Mesenchymal stem cell (in vitro differentiated cells and primary cell): ENCODE data around the gene LIG4.

ENCODE experiments used
- DNase-seq: peaks from one replicate; pipeline ENCODE4 v3.0.0-alpha.2; 2013
- H2AFZ ChIP-seq: one replicate; pipeline ENCODE4 v1.6.1; 2013; ENCODE audit warnings: low read depth, mild to moderate bottlenecking, control low read depth, inconsistent platforms, low read length, moderate library complexity
- H2AK5ac ChIP-seq: 2 replicates; pipeline ENCODE4 v1.6.1; 2013; ENCODE audit warnings: low read length, moderate library complexity, mild to moderate bottlenecking, inconsistent platforms; ENCODE audit not compliant: severe bottlenecking
- H2BK120ac ChIP-seq: one replicate; pipeline ENCODE4 v1.6.1; 2013; ENCODE audit warnings: low read depth, mild to moderate bottlenecking, inconsistent platforms, low read length, moderate library complexity
- H2BK12ac ChIP-seq, 2 experiments: one replicate each; pipeline ENCODE4 v1.6.1; 2013; ENCODE audit warnings: inconsistent platforms in 2 of 2, low read length in 2 of 2, mild to moderate bottlenecking in 2 of 2, moderate library complexity in 2 of 2, control low read depth in 1 of 2
- H2BK15ac ChIP-seq: one replicate; pipeline ENCODE4 v1.6.1; 2013; ENCODE audit warnings: mild to moderate bottlenecking, low read depth, inconsistent platforms; ENCODE audit not compliant: poor library complexity, severe bottlenecking
- H2BK5ac ChIP-seq: 2 replicates; pipeline ENCODE4 v1.6.1; 2013; ENCODE audit warnings: low read depth, mild to moderate bottlenecking, low read length, control low read depth, inconsistent platforms; ENCODE audit not compliant: poor library complexity, severe bottlenecking
- H3K14ac ChIP-seq, 2 experiments: one replicate each; pipeline ENCODE4 v1.6.1; 2013; ENCODE audit warnings: inconsistent platforms in 2 of 2, low read length in 2 of 2, control low read depth in 1 of 2, mild to moderate bottlenecking in 1 of 2, moderate library complexity in 1 of 2
- H3K18ac ChIP-seq, 2 experiments: one replicate each; pipeline ENCODE4 v1.6.1; 2013; ENCODE audit warnings: inconsistent platforms in 2 of 2, low read length in 2 of 2, control low read depth in 1 of 2, low read depth in 1 of 2, mild to moderate bottlenecking in 1 of 2
- H3K23ac ChIP-seq, 2 experiments: one replicate each; pipeline ENCODE4 v1.6.1; 2013; ENCODE audit warnings: inconsistent platforms in 2 of 2, low read length in 2 of 2, mild to moderate bottlenecking in 2 of 2, moderate library complexity in 2 of 2, control low read depth in 1 of 2
- H3K27ac ChIP-seq: 2 replicates; pipeline ENCODE4 v1.5.1; 2013; ENCODE audit warnings: mild to moderate bottlenecking, moderate library complexity, low read length, control low read depth, inconsistent platforms; ENCODE audit not compliant: poor library complexity, severe bottlenecking
- H3K27me3 ChIP-seq, 2 experiments: 2 replicates each; pipeline versions ENCODE4 v1.6.1 to v1.7.0; 2013; ENCODE audit warnings: low read length in 2 of 2, mild to moderate bottlenecking in 2 of 2, moderate library complexity in 2 of 2, control low read depth in 1 of 2, inconsistent platforms in 1 of 2; ENCODE audit not compliant: control insufficient read depth in 1 of 2, insufficient read depth in 1 of 2
- H3K36me3 ChIP-seq, 2 experiments: 2 replicates each; pipeline versions ENCODE4 v1.6.1 to v1.7.0; 2013; ENCODE audit warnings: low read length in 2 of 2, control low read depth in 1 of 2, inconsistent platforms in 1 of 2, low read depth in 1 of 2, mild to moderate bottlenecking in 1 of 2; ENCODE audit not compliant: insufficient read depth in 2 of 2, control insufficient read depth in 1 of 2
- H3K4ac ChIP-seq, 2 experiments: one replicate each; pipeline ENCODE4 v1.6.1; 2013; ENCODE audit warnings: inconsistent platforms in 2 of 2, low read length in 2 of 2, mild to moderate bottlenecking in 2 of 2, moderate library complexity in 2 of 2, control low read depth in 1 of 2, low read depth in 1 of 2
- H3K4me1 ChIP-seq: 2 replicates; pipeline ENCODE4 v1.6.1; 2013; ENCODE audit warnings: low read depth, low read length, control low read depth; ENCODE audit not compliant: control insufficient read depth, insufficient read depth
- H3K4me2 ChIP-seq: 2 replicates; pipeline ENCODE4 v1.6.1; 2013; ENCODE audit warnings: low read length, mild to moderate bottlenecking, inconsistent platforms; ENCODE audit not compliant: poor library complexity, severe bottlenecking
- H3K4me3 ChIP-seq, 2 experiments: 2 replicates each; pipeline versions ENCODE4 v1.5.1 to v1.7.0; 2013; ENCODE audit warnings: low read length in 2 of 2, mild to moderate bottlenecking in 2 of 2, control low read depth in 1 of 2, low read depth in 1 of 2; ENCODE audit not compliant: insufficient read depth in 1 of 2
- H3K79me1 ChIP-seq: replicated peaks from 2 replicates; pipeline ENCODE4 v1.6.1; 2013; ENCODE audit warnings: mild to moderate bottlenecking, control low read depth, low read length, inconsistent platforms; ENCODE audit not compliant: poor library complexity, severe bottlenecking
- H3K9ac ChIP-seq: 2 replicates; pipeline ENCODE4 v1.7.0; 2013; ENCODE audit warnings: mild to moderate bottlenecking, low read length, moderate library complexity
- H3K9me3 ChIP-seq: 2 replicates; pipeline ENCODE4 v1.7.0; 2013; ENCODE audit warnings: mild to moderate bottlenecking, low read length; ENCODE audit not compliant: control insufficient read depth
- H4K8ac ChIP-seq: one replicate; pipeline ENCODE4 v1.6.1; 2013; ENCODE audit warnings: inconsistent platforms, mild to moderate bottlenecking, low read length, moderate library complexity
- H4K91ac ChIP-seq: one replicate; pipeline ENCODE4 v1.6.1; 2013; ENCODE audit warnings: mild to moderate bottlenecking, low read length, inconsistent platforms
- WGBS: methylation state at CpG from one replicate; pipeline ENCODE4 v1.1.7; 2013; ENCODE audit warnings: mixed read lengths; 5-methylcytosine and 5-hydroxymethylcytosine counted together

The LIG4 gene

GRCh38 chr13:108185223-108185622, 30.1 kb downstream of the LIG4 start:
- Histone ChIP-seq H2BK12ac (no peak overlapping the region), H2BK15ac (no peak overlapping the region), H3K27me3 (no peaks in the 10 kb centered on the region), H3K79me1 (no peaks in the 10 kb centered on the region), H3K36me3 (no peaks in the 10 kb centered on the region), H4K8ac (no peak overlapping the region), H2AK5ac (no peak overlapping the region), H2BK120ac (no peak overlapping the region), H3K27ac (no peak overlapping the region), H3K4me2 (no peak overlapping the region), H3K14ac (no peak overlapping the region), H3K4me3 (no peak overlapping the region), H2AFZ (no peak overlapping the region), H3K9me3 (no peaks in the 10 kb centered on the region), H3K4ac (no peak overlapping the region), H3K4me1 (no peaks in the 10 kb centered on the region), H2BK5ac (no peak overlapping the region), H3K9ac (no peak overlapping the region), H3K18ac (no peak overlapping the region), H4K91ac (no peak overlapping the region), H3K23ac (no peak overlapping the region)
- WGBS = 98% methylated on average over 1 of the region's 3 CpGs
- DNase-seq = no peak

GRCh38 chr13:108182652-108183051, 32.7 kb downstream of the LIG4 start:
- H4K8ac ChIP-seq = no peak overlapping the region
- H3K4ac ChIP-seq = no peak overlapping the region
- no peaks in the 10 kb centered on the region for H3K79me1 ChIP-seq
- H4K91ac ChIP-seq = no peak overlapping the region
- H3K4me2 ChIP-seq = no peak overlapping the region
- H3K4me1 ChIP-seq = no peaks in the 10 kb centered on the region
- no peaks in the 10 kb centered on the region for H3K36me3 ChIP-seq
- H3K9me3 ChIP-seq = no peaks in the 10 kb centered on the region
- H3K27me3 ChIP-seq = no peaks in the 10 kb centered on the region
- H2AK5ac ChIP-seq = no peak overlapping the region
- H3K18ac ChIP-seq = no peak overlapping the region
- 86% methylated on average over 3 of the region's 3 CpGs for WGBS
- H3K27ac ChIP-seq = no peak overlapping the region
- no peak overlapping the region for H2BK5ac ChIP-seq
- no peak overlapping the region for H3K9ac ChIP-seq
- no peak overlapping the region for H3K4me3 ChIP-seq
- DNase-seq = no peak
- H3K14ac ChIP-seq = no peak overlapping the region
- H2BK15ac ChIP-seq = no peak overlapping the region
- H2BK12ac ChIP-seq = no peak overlapping the region
- no peak overlapping the region for H2BK120ac ChIP-seq
- H3K23ac ChIP-seq = no peak overlapping the region
- H2AFZ ChIP-seq = no peak overlapping the region

GRCh38 chr13:108178078-108178477, 37.3 kb downstream of the LIG4 start:
- Histone ChIP-seq H3K4me1 (no peaks in the 10 kb centered on the region), H3K27me3 (no peaks in the 10 kb centered on the region), H2BK5ac (no peak overlapping the region), H2BK15ac (no peak overlapping the region), H2AFZ (no peak overlapping the region), H2BK12ac (no peak overlapping the region), H3K36me3 (no peaks in the 10 kb centered on the region), H3K9ac (no peak overlapping the region), H3K4ac (no peak overlapping the region), H3K9me3 (no peaks in the 10 kb centered on the region), H2AK5ac (no peak overlapping the region), H3K4me3 (no peak overlapping the region), H3K79me1 (no peaks in the 10 kb centered on the region), H3K18ac (no peak overlapping the region), H4K91ac (no peak overlapping the region), H4K8ac (no peak overlapping the region), H3K23ac (no peak overlapping the region), H2BK120ac (no peak overlapping the region), H3K27ac (no peak overlapping the region), H3K14ac (no peak overlapping the region), H3K4me2 (no peak overlapping the region)
- WGBS = 86% methylated on average over 9 of the region's 9 CpGs
- DNase-seq = no peak

- no peak overlapping the region for H2AFZ ChIP-seq
- H3K14ac ChIP-seq = no peak overlapping the region
- H3K9me3 ChIP-seq = peaks cover 2% of the 10 kb centered on the region
- no peak overlapping the region for H2BK15ac ChIP-seq
- WGBS = 33% methylated on average over 2 of the region's 8 CpGs
- no peak overlapping the region for H2BK120ac ChIP-seq
- no peaks in the 10 kb centered on the region for H3K79me1 ChIP-seq
- no peak overlapping the region for H3K23ac ChIP-seq
- DNase-seq = peak; percentile 34
- H2AK5ac ChIP-seq = no peak overlapping the region
- H4K91ac ChIP-seq = no peak overlapping the region
- H3K4me2 ChIP-seq = no peak overlapping the region
- H3K4ac ChIP-seq = no peak overlapping the region
- no peak overlapping the region for H2BK12ac ChIP-seq
- no peaks in the 10 kb centered on the region for H3K27me3 ChIP-seq
- no peak overlapping the region for H3K9ac ChIP-seq
- H3K36me3 ChIP-seq = no peaks in the 10 kb centered on the region
- H2BK5ac ChIP-seq = no peak overlapping the region
- H3K27ac ChIP-seq = no peak overlapping the region
- H4K8ac ChIP-seq = no peak overlapping the region
- H3K4me1 ChIP-seq = no peaks in the 10 kb centered on the region
- H3K18ac ChIP-seq = no peak overlapping the region
- no peak overlapping the region for H3K4me3 ChIP-seq
Observed at GRCh38 chr13:108176685-108177274, 38.6 kb downstream of the LIG4 start.
